HFF-Myc (cell line): ENCODE measurements around the gene IL1RL1.

Experiments
- DNase-seq: peaks from one replicate; pipeline ENCODE4 v3.0.0-alpha.2; 2011; ENCODE audit warnings: low read depth; ENCODE audit errors: extremely low read depth
- H3K4me3 ChIP-seq: replicated peaks from 2 replicates; pipeline ENCODE4 v1.5.1; 2011; ENCODE audit warnings: low read depth, mild to moderate bottlenecking, control low read depth, low read length
- TF ChIP-seq, protein P1 (sequence below): IDR thresholded peaks from 2 replicates; pipeline ENCODE4 v1.5.1; 2012; ENCODE audit warnings: mild to moderate bottlenecking, low read depth, low read length, control low read depth; ENCODE audit errors: missing control alignments

The IL1RL1 gene

DNA sequence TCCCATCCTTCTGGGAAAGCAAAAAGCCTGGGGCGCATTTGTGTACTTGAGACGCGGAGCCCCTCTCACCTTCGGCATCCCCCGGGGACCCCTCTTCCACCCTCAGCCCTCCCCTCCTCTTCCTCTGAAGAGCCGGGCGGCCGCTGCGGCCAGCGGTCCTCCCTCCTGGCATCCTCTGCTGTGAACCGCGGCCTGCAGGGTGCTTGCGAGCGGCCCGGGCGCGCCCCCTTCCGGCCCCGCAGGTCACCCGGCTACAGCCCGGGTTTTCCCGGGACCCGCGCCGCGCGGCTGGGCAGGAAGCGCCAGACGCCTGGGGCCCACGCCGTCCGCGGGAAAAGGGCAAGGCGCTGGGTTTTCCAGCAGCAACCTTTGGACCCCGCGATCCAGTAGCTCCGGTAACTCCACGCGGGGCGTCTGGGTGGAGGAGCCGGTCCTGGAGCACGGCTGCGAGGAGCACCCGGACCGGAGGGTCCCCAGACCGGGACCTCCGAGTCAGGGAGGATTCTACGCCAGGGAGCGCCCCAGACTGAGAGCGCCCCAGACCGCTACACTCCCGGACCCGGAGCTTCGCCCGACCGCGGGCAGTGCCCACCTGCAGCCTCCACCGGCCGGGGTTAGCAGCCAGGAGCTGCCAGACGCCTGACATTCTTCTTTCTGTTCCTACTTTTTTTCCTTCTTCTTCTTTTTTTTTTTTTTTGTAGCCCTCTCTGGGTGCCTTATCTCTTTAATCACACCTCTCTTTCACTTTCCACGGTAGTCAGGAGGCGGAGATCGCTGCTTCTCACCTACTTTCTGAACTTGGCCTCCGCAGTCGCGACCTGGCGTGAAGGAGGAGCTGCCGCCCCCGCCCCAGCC, 44.4 kb downstream of the IL1RL1 start, which contains the start of gene IL18R1:
Gene IL18R1 (plus strand): TSS at position 271 of the 855 bp plus-strand sequence. CDS start 6,865 bp downstream, outside the sequence.
- peak within 1 kb of the TSS; percentile 48 for H3K4me3 ChIP-seq
- DNase-seq, result no peak
- TF ChIP-seq, protein P1, sequence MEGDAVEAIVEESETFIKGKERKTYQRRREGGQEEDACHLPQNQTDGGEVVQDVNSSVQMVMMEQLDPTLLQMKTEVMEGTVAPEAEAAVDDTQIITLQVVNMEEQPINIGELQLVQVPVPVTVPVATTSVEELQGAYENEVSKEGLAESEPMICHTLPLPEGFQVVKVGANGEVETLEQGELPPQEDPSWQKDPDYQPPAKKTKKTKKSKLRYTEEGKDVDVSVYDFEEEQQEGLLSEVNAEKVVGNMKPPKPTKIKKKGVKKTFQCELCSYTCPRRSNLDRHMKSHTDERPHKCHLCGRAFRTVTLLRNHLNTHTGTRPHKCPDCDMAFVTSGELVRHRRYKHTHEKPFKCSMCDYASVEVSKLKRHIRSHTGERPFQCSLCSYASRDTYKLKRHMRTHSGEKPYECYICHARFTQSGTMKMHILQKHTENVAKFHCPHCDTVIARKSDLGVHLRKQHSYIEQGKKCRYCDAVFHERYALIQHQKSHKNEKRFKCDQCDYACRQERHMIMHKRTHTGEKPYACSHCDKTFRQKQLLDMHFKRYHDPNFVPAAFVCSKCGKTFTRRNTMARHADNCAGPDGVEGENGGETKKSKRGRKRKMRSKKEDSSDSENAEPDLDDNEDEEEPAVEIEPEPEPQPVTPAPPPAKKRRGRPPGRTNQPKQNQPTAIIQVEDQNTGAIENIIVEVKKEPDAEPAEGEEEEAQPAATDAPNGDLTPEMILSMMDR, result peak; percentile 86

DNA sequence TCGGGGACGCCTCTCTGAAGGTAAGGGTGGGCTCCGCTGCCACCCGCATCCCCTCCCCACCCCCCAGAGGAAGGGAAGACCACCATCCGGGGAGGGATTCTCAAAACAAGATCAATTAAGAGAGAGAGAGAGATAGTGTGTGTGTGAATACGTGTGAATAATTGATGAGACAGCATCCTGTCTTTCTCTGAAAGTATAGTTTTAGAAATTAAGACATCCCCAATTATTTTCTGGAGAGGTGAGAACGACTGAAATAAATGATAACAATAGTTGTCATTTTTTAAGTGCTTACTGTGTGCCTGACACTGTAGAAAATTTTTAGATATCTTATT, 45.0 kb downstream of the IL1RL1 start:
- no peak for DNase-seq
- H3K4me3 ChIP-seq, result peak overlapping the region; percentile 48
- TF ChIP-seq, protein P1, result no peak

DNA sequence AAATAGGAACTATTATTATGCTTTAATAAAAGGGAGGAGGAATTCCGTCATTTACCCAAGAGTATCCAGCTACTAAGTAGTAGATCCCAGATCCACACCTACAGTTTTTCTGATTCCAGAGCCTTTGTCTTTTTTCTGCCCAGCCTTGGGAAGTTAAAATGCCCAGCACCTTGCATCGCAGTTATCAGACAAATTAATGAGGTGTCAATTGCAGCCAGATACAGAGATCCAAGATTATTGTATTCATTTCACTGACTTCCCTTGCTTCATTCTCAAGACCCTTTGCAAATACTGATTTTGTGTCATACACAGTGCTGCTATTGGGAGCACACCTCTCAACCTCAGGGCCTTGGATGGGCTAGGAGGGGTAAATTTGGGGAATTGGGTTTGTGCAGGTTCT, 45.4 kb downstream of the IL1RL1 start:
- no peak for DNase-seq
- no peak overlapping the region for H3K4me3 ChIP-seq
- TF ChIP-seq, protein P1, result no peak

DNA sequence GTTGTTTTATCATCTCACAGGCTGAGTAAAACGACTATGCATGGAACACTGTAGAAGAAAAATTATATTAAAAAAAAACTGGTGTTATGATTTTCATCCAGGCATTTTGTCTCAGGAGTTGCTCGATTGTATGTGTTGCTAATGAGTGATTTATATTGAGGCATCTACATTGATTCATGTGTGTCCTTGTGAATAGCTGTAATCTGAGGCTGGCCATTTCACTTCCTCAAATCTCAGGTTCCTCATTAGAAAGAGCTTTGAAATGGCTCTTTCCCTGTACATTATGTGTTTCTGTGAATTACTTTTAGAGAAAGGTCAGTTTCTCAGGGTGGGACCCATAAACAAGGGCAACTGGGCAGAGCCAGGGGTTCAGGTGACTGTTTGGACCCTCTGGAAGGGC, 46.6 kb downstream of the IL1RL1 start:
- TF ChIP-seq, protein P1, result no peak
- DNase-seq, result no peak
- H3K4me3 ChIP-seq, result no peak overlapping the region

DNA sequence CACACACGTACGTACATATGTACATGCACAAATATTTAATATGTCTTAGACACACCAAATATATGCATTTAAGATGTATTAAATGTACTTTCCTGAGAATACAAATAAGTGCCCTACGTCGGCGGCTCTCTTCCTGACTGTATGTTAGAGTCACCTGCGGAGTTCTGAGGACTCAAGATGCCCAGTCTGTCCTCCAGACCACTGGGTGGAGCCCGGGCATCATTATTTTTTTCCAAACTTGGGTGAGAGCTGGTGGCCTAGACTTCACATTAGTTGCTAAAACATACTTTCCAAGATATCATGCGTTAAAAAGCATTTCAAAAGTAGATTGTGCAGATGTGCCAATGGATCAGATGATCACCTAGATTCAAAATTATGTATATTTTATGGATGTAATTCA, 47.1 kb downstream of the IL1RL1 start:
- TF ChIP-seq, protein P1, result no peak
- H3K4me3 ChIP-seq, result no peak overlapping the region
- DNase-seq, result no peak

DNA sequence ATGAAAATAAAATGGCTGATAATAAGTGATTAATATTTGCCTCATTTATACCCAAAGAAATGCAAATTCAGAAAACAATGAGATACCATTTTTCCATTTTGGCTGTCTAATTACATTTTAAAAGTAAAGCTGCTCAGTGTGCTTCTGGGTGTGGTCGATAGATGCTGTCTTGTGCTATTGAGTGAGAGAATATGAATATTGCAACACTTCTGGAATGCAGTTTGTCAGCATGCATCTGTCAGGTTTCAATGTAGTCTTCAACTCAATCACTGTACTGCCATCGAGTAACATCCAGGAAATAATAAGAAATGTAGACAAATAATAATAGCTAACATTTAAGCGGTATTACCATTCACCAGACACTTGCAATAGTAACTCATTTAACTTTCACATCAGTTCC, 48.2 kb downstream of the IL1RL1 start:
- no peak for DNase-seq
- TF ChIP-seq, protein P1, result no peak
- no peak overlapping the region for H3K4me3 ChIP-seq
